ENCODE results near the gene FAM163B.

FAM163B gene

GRCh38 chr9:133591116-133591910 lies 17.9 kb downstream of the FAM163B start:
- no peaks in the 10 kb centered on the region for H3K4me1 ChIP-seq (ENCODE audit: control insufficient read depth, insufficient read depth, low read length)
- H3K36me3 ChIP-seq (ENCODE audit: control insufficient read depth, insufficient read depth, low read length) = no peaks in the 10 kb centered on the region
- no peak overlapping the region for H3K27ac ChIP-seq (ENCODE audit: insufficient read depth, low read depth, low read length, poor library complexity, severe bottlenecking)
- H3K4me3 ChIP-seq (ENCODE audit: insufficient read depth, low read depth, low read length) = no peak overlapping the region
- H3K9me3 ChIP-seq (ENCODE audit: control insufficient read depth, low read length) = no peaks in the 10 kb centered on the region
- no peaks in the 10 kb centered on the region for H3K27me3 ChIP-seq (ENCODE audit: control insufficient read depth, insufficient read depth, low read length, poor library complexity, severe bottlenecking)
- 93 to 95% methylated on average over 17 of the region's 17 CpGs for WGBS, 2 experiments

- Histone ChIP-seq H3K27me3 (ENCODE audit: control insufficient read depth, insufficient read depth, low read length, poor library complexity, severe bottlenecking) (no peaks in the 10 kb centered on the region), H3K4me3 (ENCODE audit: insufficient read depth, low read depth, low read length) (no peak overlapping the region), H3K4me1 (ENCODE audit: control insufficient read depth, insufficient read depth, low read length) (peaks cover 8% of the 10 kb centered on the region), H3K9me3 (ENCODE audit: control insufficient read depth, low read length) (no peaks in the 10 kb centered on the region), H3K36me3 (ENCODE audit: control insufficient read depth, insufficient read depth, low read length) (no peaks in the 10 kb centered on the region), H3K27ac (ENCODE audit: insufficient read depth, low read depth, low read length, poor library complexity, severe bottlenecking) (no peak overlapping the region)
- WGBS, 2 experiments = 83 to 84% methylated on average over 20 of the region's 20 CpGs
Observed at GRCh38 chr9:133590231-133590855, 18.8 kb downstream of the FAM163B start.

GRCh38 chr9:133589454-133590227 lies 19.5 kb downstream of the FAM163B start:
- no peak overlapping the region for H3K27ac ChIP-seq (ENCODE audit: insufficient read depth, low read depth, low read length, poor library complexity, severe bottlenecking)
- H3K9me3 ChIP-seq (ENCODE audit: control insufficient read depth, low read length) = no peaks in the 10 kb centered on the region
- no peaks in the 10 kb centered on the region for H3K27me3 ChIP-seq (ENCODE audit: control insufficient read depth, insufficient read depth, low read length, poor library complexity, severe bottlenecking)
- peaks cover 15% of the 10 kb centered on the region for H3K4me1 ChIP-seq (ENCODE audit: control insufficient read depth, insufficient read depth, low read length)
- no peak overlapping the region for H3K4me3 ChIP-seq (ENCODE audit: insufficient read depth, low read depth, low read length)
- H3K36me3 ChIP-seq (ENCODE audit: control insufficient read depth, insufficient read depth, low read length) = no peaks in the 10 kb centered on the region
- 61 to 63% methylated on average over 18 of the region's 19 CpGs for WGBS, 2 experiments

GRCh38 chr9:133587466-133587865 lies 21.7 kb downstream of the FAM163B start:
- H3K36me3 ChIP-seq (ENCODE audit: control insufficient read depth, insufficient read depth, low read length) = no peaks in the 10 kb centered on the region
- H3K27me3 ChIP-seq (ENCODE audit: control insufficient read depth, insufficient read depth, low read length, poor library complexity, severe bottlenecking) = no peaks in the 10 kb centered on the region
- H3K4me3 ChIP-seq (ENCODE audit: insufficient read depth, low read depth, low read length) = no peak overlapping the region
- peaks cover 19% of the 10 kb centered on the region for H3K4me1 ChIP-seq (ENCODE audit: control insufficient read depth, insufficient read depth, low read length)
- H3K9me3 ChIP-seq (ENCODE audit: control insufficient read depth, low read length) = no peaks in the 10 kb centered on the region
- H3K27ac ChIP-seq (ENCODE audit: insufficient read depth, low read depth, low read length, poor library complexity, severe bottlenecking) = no peak overlapping the region
- 97 to 99% methylated on average over 6 of the region's 6 CpGs for WGBS, 2 experiments

- no peak overlapping the region for H3K27ac ChIP-seq (ENCODE audit: insufficient read depth, low read depth, low read length, poor library complexity, severe bottlenecking)
- no peaks in the 10 kb centered on the region for H3K36me3 ChIP-seq (ENCODE audit: control insufficient read depth, insufficient read depth, low read length)
- H3K27me3 ChIP-seq (ENCODE audit: control insufficient read depth, insufficient read depth, low read length, poor library complexity, severe bottlenecking) = no peaks in the 10 kb centered on the region
- 95 to 96% methylated on average over 8 of the region's 8 CpGs for WGBS, 2 experiments
- H3K4me3 ChIP-seq (ENCODE audit: insufficient read depth, low read depth, low read length) = no peak overlapping the region
- H3K9me3 ChIP-seq (ENCODE audit: control insufficient read depth, low read length) = no peaks in the 10 kb centered on the region
- peaks cover 19% of the 10 kb centered on the region for H3K4me1 ChIP-seq (ENCODE audit: control insufficient read depth, insufficient read depth, low read length)
Observed at GRCh38 chr9:133587051-133587450, 22.1 kb downstream of the FAM163B start.

- Histone ChIP-seq H3K36me3 (ENCODE audit: control insufficient read depth, insufficient read depth, low read length) (no peaks in the 10 kb centered on the region), H3K27ac (ENCODE audit: insufficient read depth, low read depth, low read length, poor library complexity, severe bottlenecking) (no peak overlapping the region), H3K4me1 (ENCODE audit: control insufficient read depth, insufficient read depth, low read length) (peaks cover 28% of the 10 kb centered on the region), H3K4me3 (ENCODE audit: insufficient read depth, low read depth, low read length) (no peak overlapping the region), H3K9me3 (ENCODE audit: control insufficient read depth, low read length) (no peaks in the 10 kb centered on the region), H3K27me3 (ENCODE audit: control insufficient read depth, insufficient read depth, low read length, poor library complexity, severe bottlenecking) (no peaks in the 10 kb centered on the region)
- 76% methylated on average over 43 of the region's 43 CpGs for WGBS, 2 experiments
Observed at GRCh38 chr9:133585481-133586351, 23.5 kb downstream of the FAM163B start.

GRCh38 chr9:133584559-133585476 lies 24.4 kb downstream of the FAM163B start:
- WGBS, 2 experiments = 25 to 29% methylated on average over 28 of the region's 28 CpGs
- H3K9me3 ChIP-seq (ENCODE audit: control insufficient read depth, low read length) = no peaks in the 10 kb centered on the region
- no peaks in the 10 kb centered on the region for H3K27me3 ChIP-seq (ENCODE audit: control insufficient read depth, insufficient read depth, low read length, poor library complexity, severe bottlenecking)
- no peak overlapping the region for H3K4me3 ChIP-seq (ENCODE audit: insufficient read depth, low read depth, low read length)
- H3K36me3 ChIP-seq (ENCODE audit: control insufficient read depth, insufficient read depth, low read length) = no peaks in the 10 kb centered on the region
- H3K4me1 ChIP-seq (ENCODE audit: control insufficient read depth, insufficient read depth, low read length) = peaks cover 31% of the 10 kb centered on the region
- H3K27ac ChIP-seq (ENCODE audit: insufficient read depth, low read depth, low read length, poor library complexity, severe bottlenecking) = no peak overlapping the region

GRCh38 chr9:133584167-133584558 lies 25.0 kb downstream of the FAM163B start:
- peaks cover 31% of the 10 kb centered on the region for H3K4me1 ChIP-seq (ENCODE audit: control insufficient read depth, insufficient read depth, low read length)
- no peaks in the 10 kb centered on the region for H3K9me3 ChIP-seq (ENCODE audit: control insufficient read depth, low read length)
- H3K4me3 ChIP-seq (ENCODE audit: insufficient read depth, low read depth, low read length) = no peak overlapping the region
- WGBS, 2 experiments = 90 to 91% methylated on average over 5 of the region's 5 CpGs
- no peaks in the 10 kb centered on the region for H3K27me3 ChIP-seq (ENCODE audit: control insufficient read depth, insufficient read depth, low read length, poor library complexity, severe bottlenecking)
- H3K27ac ChIP-seq (ENCODE audit: insufficient read depth, low read depth, low read length, poor library complexity, severe bottlenecking) = no peak overlapping the region
- no peaks in the 10 kb centered on the region for H3K36me3 ChIP-seq (ENCODE audit: control insufficient read depth, insufficient read depth, low read length)

- no peaks in the 10 kb centered on the region for H3K36me3 ChIP-seq (ENCODE audit: control insufficient read depth, insufficient read depth, low read length)
- H3K4me3 ChIP-seq (ENCODE audit: insufficient read depth, low read depth, low read length) = no peak overlapping the region
- H3K27ac ChIP-seq (ENCODE audit: insufficient read depth, low read depth, low read length, poor library complexity, severe bottlenecking) = no peak overlapping the region
- no peaks in the 10 kb centered on the region for H3K9me3 ChIP-seq (ENCODE audit: control insufficient read depth, low read length)
- 90 to 91% methylated on average over 23 of the region's 23 CpGs for WGBS, 2 experiments
- H3K4me1 ChIP-seq (ENCODE audit: control insufficient read depth, insufficient read depth, low read length) = peaks cover 33% of the 10 kb centered on the region
- H3K27me3 ChIP-seq (ENCODE audit: control insufficient read depth, insufficient read depth, low read length, poor library complexity, severe bottlenecking) = no peaks in the 10 kb centered on the region
Observed at GRCh38 chr9:133583586-133583985, 25.6 kb downstream of the FAM163B start.
